ENCODE measurements around the gene CEP70. TPM values are rescaled to one million over a fixed set of nuclear protein-coding genes. Genes with fewer than 3 reads are reported as not detected.
A peak's percentile ranks its signal among the peaks of the same experiment; 100 is the strongest.

CEP70 gene
- 18.5 and 25.0 TPM in 2 replicates for total RNA-seq (2022)
- percentile 65 among the genes with signal in this experiment for Bru-seq, nascent RNA
- percentile 67 among the genes with signal in this experiment for BruChase-seq, experiment 1, labeled RNA remaining after a 2-hour chase
- percentile 63 among the genes with signal in this experiment for BruChase-seq, experiment 2, labeled RNA remaining after a 6-hour chase
- long read RNA-seq, transcript CEP70-201 (18 exons, 2,732 nt) = major isoform, 8 of 37 reads
- long read RNA-seq, transcript CEP70-211 (18 exons, 1,993 nt) = major isoform, 8 of 37 reads
- long read RNA-seq, partial matches to known transcripts = 8 of 37 reads
- long read RNA-seq, other reads (novel, unspliced or antisense) = 8 of 37 reads

GRCh38 chr3:138594150-138594934, at the start of gene CEP70:
Gene CEP70, minus strand, starts transcription at chr3:138594260. Its CDS starts 21,333 bp downstream, at chr3:138572927.
- Mint-ChIP-seq H3K4me1 (ENCODE audit: low read depth, unreplicated experiment) (no peaks in the 10 kb centered on the region), H3K9me3 (ENCODE audit: unreplicated experiment) (no peaks in the 10 kb centered on the region), H3K4me3 (ENCODE audit: unreplicated experiment) (peak within 1 kb of the TSS; percentile 98), H3K36me3 (ENCODE audit: insufficient read depth, unreplicated experiment) (no peaks in the 10 kb centered on the region), H3K27me3 (ENCODE audit: insufficient read depth, unreplicated experiment) (no peaks in the 10 kb centered on the region), H3K27ac (ENCODE audit: unreplicated experiment) (peak within 1 kb of the TSS; percentile 95)
- peaks cover 6% of the 10 kb centered on the region; the same call in 1 of the 2 replicates for H3K4me1 ChIP-seq
- POLR2A ChIA-PET = interaction anchor here (0.5 to 2.5 kb wide), 7 partner anchors 14 to 419 kb away, joined by 3 to 14 read pairs (median 4); partner anchors contain the start of genes ESYT3 and FAIM
- BruUV-seq (replicated peaks) = TSS peak; percentile 99
- peak within 1 kb of the TSS; percentile 62 for H3K4me3 ChIP-seq (ENCODE audit: low read depth, low read length)
- DNase-seq = peak; percentile 96
- intact Hi-C loops (cut with micrococcal nuclease; ENCODE audit: unreplicated experiment) = loop anchor here (1.0 to 10.0 kb wide), 7 partner anchors 14 to 410 kb away; partner anchors contain the start of genes ARMC8, FAIM and PIK3CB
- no peaks in the 10 kb centered on the region; the same call in 1 of the 2 replicates for H3K36me3 ChIP-seq (ENCODE audit: control insufficient read depth, insufficient read depth, low read length)
- TF ChIP-seq CTCF (IDR thresholded peaks at IDR 0.05; ENCODE audit: insufficient read depth in 1 of 2, low read depth in 1 of 2, low read length in 1 of 2, severe bottlenecking in 1 of 2, unreplicated experiment in 1 of 2) = peak; percentile 42 to 86
- H3K9me3 ChIP-seq = no peaks in the 10 kb centered on the region
- H3K27me3 ChIP-seq (replicated peaks; ENCODE audit: control insufficient read depth, insufficient read depth, low read length) = no peaks in the 10 kb centered on the region
- CTCF ChIA-PET = interaction anchor here (0.6 to 3.0 kb wide), 14 partner anchors 9 to 341 kb away, joined by 3 to 71 read pairs (median 4); partner anchors contain the start of gene ESYT3

- peaks cover 34% of the 10 kb centered on the region for H3K9me3 Mint-ChIP-seq (ENCODE audit: unreplicated experiment)
- no peak for DNase-seq
- H3K4me1 Mint-ChIP-seq (ENCODE audit: low read depth, unreplicated experiment) = no peaks in the 10 kb centered on the region
- no peak overlapping the region for H3K4me3 Mint-ChIP-seq (ENCODE audit: unreplicated experiment)
- peaks cover 11% of the 10 kb centered on the region; the same call in 1 of the 2 replicates for H3K9me3 ChIP-seq
- ChIA-PET POLR2A (no interaction called here), CTCF (no interaction called here)
- no peak overlapping the region for H3K27ac Mint-ChIP-seq (ENCODE audit: unreplicated experiment)
- no peaks in the 10 kb centered on the region for H3K27me3 Mint-ChIP-seq (ENCODE audit: insufficient read depth, unreplicated experiment)
- no TSS peak for BruUV-seq (replicated peaks)
- no peaks in the 10 kb centered on the region for H3K27me3 ChIP-seq (replicated peaks; ENCODE audit: control insufficient read depth, insufficient read depth, low read length)
- H3K4me3 ChIP-seq (ENCODE audit: low read depth, low read length) = no peak overlapping the region
- no peaks in the 10 kb centered on the region for H3K36me3 ChIP-seq (ENCODE audit: control insufficient read depth, insufficient read depth, low read length)
- TF ChIP-seq CTCF (IDR thresholded peaks at IDR 0.05; ENCODE audit: insufficient read depth in 1 of 2, low read depth in 1 of 2, low read length in 1 of 2, severe bottlenecking in 1 of 2, unreplicated experiment in 1 of 2) = no peak
- peaks cover 31% of the 10 kb centered on the region for H3K36me3 Mint-ChIP-seq (ENCODE audit: insufficient read depth, unreplicated experiment)
- intact Hi-C loops (cut with micrococcal nuclease; ENCODE audit: unreplicated experiment) = no loop called here
- no peaks in the 10 kb centered on the region for H3K4me1 ChIP-seq
Measured at GRCh38 chr3:138642927-138643253, 48.8 kb upstream of the CEP70 start.

GRCh38 chr3:138642226-138642926, 48.3 kb upstream of the CEP70 start:
- Histone ChIP-seq H3K36me3 (ENCODE audit: control insufficient read depth, insufficient read depth, low read length) (no peaks in the 10 kb centered on the region), H3K27me3 (replicated peaks; ENCODE audit: control insufficient read depth, insufficient read depth, low read length) (no peaks in the 10 kb centered on the region), H3K4me3 (ENCODE audit: low read depth, low read length) (no peak overlapping the region), H3K4me1 (no peaks in the 10 kb centered on the region), H3K9me3 (peaks cover 11% of the 10 kb centered on the region; the same call in 1 of the 2 replicates)
- ChIA-PET CTCF (no interaction called here), POLR2A (no interaction called here)
- Mint-ChIP-seq H3K4me1 (ENCODE audit: low read depth, unreplicated experiment) (no peaks in the 10 kb centered on the region), H3K27ac (ENCODE audit: unreplicated experiment) (no peak overlapping the region), H3K27me3 (ENCODE audit: insufficient read depth, unreplicated experiment) (no peaks in the 10 kb centered on the region), H3K9me3 (ENCODE audit: unreplicated experiment) (peaks cover 39% of the 10 kb centered on the region), H3K4me3 (ENCODE audit: unreplicated experiment) (no peak overlapping the region), H3K36me3 (ENCODE audit: insufficient read depth, unreplicated experiment) (peaks cover 32% of the 10 kb centered on the region)
- TF ChIP-seq CTCF (IDR thresholded peaks at IDR 0.05; ENCODE audit: insufficient read depth in 1 of 2, low read depth in 1 of 2, low read length in 1 of 2, severe bottlenecking in 1 of 2, unreplicated experiment in 1 of 2) = no peak
- no TSS peak for BruUV-seq (replicated peaks)
- no peak for DNase-seq
- intact Hi-C loops (cut with micrococcal nuclease; ENCODE audit: unreplicated experiment) = no loop called here
